Loucy (cell line): ENCODE results near the gene HLF.
A peak's percentile ranks its signal among the peaks of the same experiment; 100 is the strongest.

ENCODE experiments used
- H2AFZ ChIP-seq: fragments of 200-600 bp; sonication (generic); 2 replicates; pipeline ENCODE4 v1.6.0; 2016; ENCODE audit warnings: antibody characterized with exemption, mild to moderate bottlenecking, low read length, moderate library complexity
- H3F3A ChIP-seq: fragments of 200-600 bp; 2 replicates; pipeline ENCODE4 v1.6.0; 2016; ENCODE audit warnings: antibody characterized with exemption, low read depth, mild to moderate bottlenecking
- H3K27me3 ChIP-seq: fragments of 200-600 bp; sonication (generic); 2 replicates; pipeline ENCODE4 v1.6.1; 2014; ENCODE audit warnings: low read length, mild to moderate bottlenecking; ENCODE audit not compliant: insufficient read depth, poor library complexity, severe bottlenecking
- H3K36me3 ChIP-seq: fragments of 200-600 bp; sonication (generic); 2 replicates; pipeline ENCODE4 v1.6.1; 2016; ENCODE audit warnings: low read length; ENCODE audit not compliant: insufficient read depth
- H3K4me1 ChIP-seq: fragments of 200-600 bp; sonication (generic); 2 replicates; pipeline ENCODE4 v1.5.1; 2014; ENCODE audit warnings: low read length, mild to moderate bottlenecking; ENCODE audit not compliant: insufficient read depth, poor library complexity, severe bottlenecking
- H3K4me2 ChIP-seq: fragments of 200-600 bp; sonication (generic); 2 replicates; pipeline ENCODE4 v1.6.0; 2014; ENCODE audit warnings: antibody characterized with exemption, low read length, low read depth, mild to moderate bottlenecking; ENCODE audit not compliant: poor library complexity, severe bottlenecking
- H3K4me3 ChIP-seq: fragments of 200-600 bp; sonication (generic); 2 replicates; pipeline ENCODE4 v1.5.1; 2014; ENCODE audit warnings: low read length, mild to moderate bottlenecking, mixed read lengths; ENCODE audit not compliant: poor library complexity, severe bottlenecking
- H3K79me2 ChIP-seq: fragments of 200-600 bp; sonication (generic); 2 replicates; pipeline ENCODE4 v1.6.1; 2014; ENCODE audit warnings: low read length; ENCODE audit not compliant: insufficient read depth
- H3K9ac ChIP-seq: fragments of 200-600 bp; sonication (generic); 2 replicates; pipeline ENCODE4 v1.6.0; 2014; ENCODE audit warnings: mild to moderate bottlenecking, low read depth, low read length, moderate library complexity; ENCODE audit not compliant: poor library complexity, severe bottlenecking
- H3K9me2 ChIP-seq: fragments of 200-600 bp; sonication (generic); replicated peaks from 2 replicates; pipeline ENCODE4 v1.6.1; 2016; ENCODE audit warnings: low read depth, low read length, mixed read lengths
- H3K9me3 ChIP-seq: fragments of 200-600 bp; sonication (generic); 2 replicates; pipeline ENCODE4 v1.6.1; 2014; ENCODE audit warnings: mild to moderate bottlenecking, antibody characterized with exemption, low read length, low read depth; ENCODE audit not compliant: insufficient read depth
- H4K20me1 ChIP-seq: fragments of 200-600 bp; sonication (generic); 2 replicates; pipeline ENCODE4 v1.6.0; 2014; ENCODE audit warnings: antibody characterized with exemption, low read length, mild to moderate bottlenecking; ENCODE audit not compliant: insufficient read depth, poor library complexity, severe bottlenecking
- EZH2phosphoT487 ChIP-seq: fragments of 200-600 bp; IDR thresholded peaks from 2 replicates; pipeline ENCODE4 v1.6.1; 2018; ENCODE audit warnings: antibody characterized with exemption, mild to moderate bottlenecking, moderate library complexity, borderline replicate concordance
- TF ChIP-seq, protein P1 (sequence below): fragments of 200-600 bp; sonication (generic); conservative IDR thresholded peaks from 2 replicates; pipeline ENCODE4 v1.5.1; 2014; ENCODE audit warnings: mild to moderate bottlenecking, antibody characterized with exemption, low read length

HLF gene

DNA sequence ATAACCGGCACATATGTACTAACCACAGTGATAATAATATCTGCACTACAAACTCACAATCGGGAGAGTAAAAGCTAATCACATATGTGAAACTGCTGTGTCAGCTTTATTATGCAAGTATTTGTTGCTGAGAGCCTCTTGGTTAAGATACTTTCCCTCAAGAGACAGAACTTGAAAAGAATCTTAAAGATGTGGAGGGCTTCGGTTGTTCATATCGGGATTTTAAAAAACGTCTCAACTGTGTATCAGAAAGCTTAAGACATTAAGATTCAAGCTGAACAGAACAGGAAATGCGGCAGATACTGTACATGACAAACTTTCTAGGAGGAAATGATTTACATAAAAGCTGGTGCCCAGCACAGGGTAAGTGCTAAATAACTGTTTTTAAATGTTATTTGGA lies 27.5 kb upstream of the HLF start:
- H3K9me2 ChIP-seq = no peaks in the 10 kb centered on the region
- H3K36me3 ChIP-seq = no peaks in the 10 kb centered on the region
- H3K9ac ChIP-seq = no peak overlapping the region
- no peaks in the 10 kb centered on the region for H3K9me3 ChIP-seq
- TF ChIP-seq, protein P1, sequence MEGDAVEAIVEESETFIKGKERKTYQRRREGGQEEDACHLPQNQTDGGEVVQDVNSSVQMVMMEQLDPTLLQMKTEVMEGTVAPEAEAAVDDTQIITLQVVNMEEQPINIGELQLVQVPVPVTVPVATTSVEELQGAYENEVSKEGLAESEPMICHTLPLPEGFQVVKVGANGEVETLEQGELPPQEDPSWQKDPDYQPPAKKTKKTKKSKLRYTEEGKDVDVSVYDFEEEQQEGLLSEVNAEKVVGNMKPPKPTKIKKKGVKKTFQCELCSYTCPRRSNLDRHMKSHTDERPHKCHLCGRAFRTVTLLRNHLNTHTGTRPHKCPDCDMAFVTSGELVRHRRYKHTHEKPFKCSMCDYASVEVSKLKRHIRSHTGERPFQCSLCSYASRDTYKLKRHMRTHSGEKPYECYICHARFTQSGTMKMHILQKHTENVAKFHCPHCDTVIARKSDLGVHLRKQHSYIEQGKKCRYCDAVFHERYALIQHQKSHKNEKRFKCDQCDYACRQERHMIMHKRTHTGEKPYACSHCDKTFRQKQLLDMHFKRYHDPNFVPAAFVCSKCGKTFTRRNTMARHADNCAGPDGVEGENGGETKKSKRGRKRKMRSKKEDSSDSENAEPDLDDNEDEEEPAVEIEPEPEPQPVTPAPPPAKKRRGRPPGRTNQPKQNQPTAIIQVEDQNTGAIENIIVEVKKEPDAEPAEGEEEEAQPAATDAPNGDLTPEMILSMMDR = no peak
- TF ChIP-seq EZH2phosphoT487 = no peak
- H4K20me1 ChIP-seq = no peaks in the 10 kb centered on the region
- peaks cover 17% of the 10 kb centered on the region for H3K4me1 ChIP-seq
- no peaks in the 10 kb centered on the region for H3K79me2 ChIP-seq
- no peak overlapping the region for H3K4me3 ChIP-seq
- H3F3A ChIP-seq = no peaks in the 10 kb centered on the region
- peak overlapping the region; percentile 78 for H3K4me2 ChIP-seq
- H2AFZ ChIP-seq = peak overlapping the region; percentile 42; the same call in 1 of the 2 replicates
- no peaks in the 10 kb centered on the region for H3K27me3 ChIP-seq

DNA sequence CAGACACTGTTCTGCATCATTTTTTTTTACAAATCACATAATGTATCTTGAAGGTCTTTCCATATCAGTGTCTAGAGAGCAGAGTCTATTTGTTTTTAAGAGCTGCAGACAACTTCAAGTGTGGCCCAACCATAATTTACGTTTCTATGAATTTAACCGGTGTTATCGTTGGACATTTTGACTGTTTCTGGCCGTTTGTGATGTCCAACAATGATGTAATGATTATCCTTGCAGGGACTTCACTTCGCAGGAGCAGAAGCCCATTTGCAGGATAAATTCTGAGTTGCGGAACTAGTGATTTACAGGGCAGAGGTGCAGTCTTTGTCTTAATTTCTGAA lies 26.9 kb upstream of the HLF start:
- Histone ChIP-seq H4K20me1 (no peaks in the 10 kb centered on the region), H3K4me2 (peak overlapping the region; percentile 78), H2AFZ (peak overlapping the region; percentile 75), H3K9me2 (no peaks in the 10 kb centered on the region), H3K4me3 (peak overlapping the region; percentile 72), H3K9me3 (no peaks in the 10 kb centered on the region), H3F3A (no peaks in the 10 kb centered on the region), H3K36me3 (no peaks in the 10 kb centered on the region), H3K9ac (peak overlapping the region; percentile 25), H3K27me3 (no peaks in the 10 kb centered on the region), H3K4me1 (peaks cover 17% of the 10 kb centered on the region), H3K79me2 (no peaks in the 10 kb centered on the region)
- no peak for TF ChIP-seq EZH2phosphoT487
- TF ChIP-seq, protein P1 = no peak

DNA sequence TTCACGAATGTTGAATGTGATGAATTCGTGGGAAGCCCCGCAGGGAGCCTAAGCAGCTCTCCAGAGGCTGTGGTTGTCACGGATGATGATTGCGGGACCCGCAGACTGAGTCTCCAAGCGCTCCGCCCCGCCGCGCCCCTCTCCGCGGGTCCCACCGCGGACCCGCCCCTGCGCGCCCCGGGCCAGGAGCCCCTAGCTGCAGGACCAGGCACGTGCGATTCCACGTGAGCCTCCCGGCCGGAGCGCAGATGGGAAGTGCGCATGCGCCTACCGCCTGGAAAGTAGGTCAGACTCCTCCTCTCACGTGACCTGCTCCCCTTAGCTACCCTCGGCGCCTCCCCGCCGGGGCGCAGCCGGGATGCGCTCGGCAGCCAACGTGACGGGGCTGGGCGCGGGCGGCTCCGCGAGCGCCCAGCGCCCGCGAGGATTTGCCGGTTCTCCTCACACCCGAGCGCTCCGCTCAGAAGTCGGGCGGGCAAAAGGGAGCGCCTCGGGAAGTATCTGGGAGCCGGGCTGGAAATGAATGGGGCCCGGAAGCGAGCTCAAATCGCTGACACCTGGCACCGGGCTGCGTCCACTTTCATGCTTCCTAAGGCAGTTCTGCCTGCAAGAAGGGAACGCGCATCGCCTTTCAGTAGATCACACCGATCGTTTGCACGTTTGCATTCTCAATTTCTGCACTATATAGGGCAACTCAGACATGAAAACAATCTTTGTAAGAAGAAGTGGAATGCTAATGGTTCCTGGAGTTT lies 26.4 kb upstream of the HLF start:
- TF ChIP-seq, protein P1 = 0 out of 2 replicates have a peak, but pooled peaks have one; percentile 9
- TF ChIP-seq EZH2phosphoT487 = no peak
- peak overlapping the region; percentile 53 for H3K9ac ChIP-seq

More for the DNA sequence above, 26.4 kb upstream of the HLF start:
- Histone ChIP-seq H3K9me2 (no peaks in the 10 kb centered on the region), H2AFZ (peak overlapping the region; percentile 89), H3K27me3 (no peaks in the 10 kb centered on the region), H3K9me3 (no peaks in the 10 kb centered on the region), H3K4me3 (peak overlapping the region; percentile 72), H4K20me1 (no peaks in the 10 kb centered on the region), H3K4me1 (peaks cover 17% of the 10 kb centered on the region), H3K4me2 (peak overlapping the region; percentile 78), H3F3A (no peaks in the 10 kb centered on the region), H3K79me2 (no peaks in the 10 kb centered on the region), H3K36me3 (no peaks in the 10 kb centered on the region)
